HG03108 (cell line): ENCODE measurements around the gene NOL7.
A peak's percentile ranks its signal among the peaks of the same experiment; 100 is the strongest.

Source experiments
- ATAC-seq: cut with Tn5 transposase; IDR thresholded peaks from one replicate; pipeline ENCODE4 v1.9.1; 2021; ENCODE audit warnings: moderate library complexity; ENCODE audit not compliant: unreplicated experiment

The NOL7 gene

DNA sequence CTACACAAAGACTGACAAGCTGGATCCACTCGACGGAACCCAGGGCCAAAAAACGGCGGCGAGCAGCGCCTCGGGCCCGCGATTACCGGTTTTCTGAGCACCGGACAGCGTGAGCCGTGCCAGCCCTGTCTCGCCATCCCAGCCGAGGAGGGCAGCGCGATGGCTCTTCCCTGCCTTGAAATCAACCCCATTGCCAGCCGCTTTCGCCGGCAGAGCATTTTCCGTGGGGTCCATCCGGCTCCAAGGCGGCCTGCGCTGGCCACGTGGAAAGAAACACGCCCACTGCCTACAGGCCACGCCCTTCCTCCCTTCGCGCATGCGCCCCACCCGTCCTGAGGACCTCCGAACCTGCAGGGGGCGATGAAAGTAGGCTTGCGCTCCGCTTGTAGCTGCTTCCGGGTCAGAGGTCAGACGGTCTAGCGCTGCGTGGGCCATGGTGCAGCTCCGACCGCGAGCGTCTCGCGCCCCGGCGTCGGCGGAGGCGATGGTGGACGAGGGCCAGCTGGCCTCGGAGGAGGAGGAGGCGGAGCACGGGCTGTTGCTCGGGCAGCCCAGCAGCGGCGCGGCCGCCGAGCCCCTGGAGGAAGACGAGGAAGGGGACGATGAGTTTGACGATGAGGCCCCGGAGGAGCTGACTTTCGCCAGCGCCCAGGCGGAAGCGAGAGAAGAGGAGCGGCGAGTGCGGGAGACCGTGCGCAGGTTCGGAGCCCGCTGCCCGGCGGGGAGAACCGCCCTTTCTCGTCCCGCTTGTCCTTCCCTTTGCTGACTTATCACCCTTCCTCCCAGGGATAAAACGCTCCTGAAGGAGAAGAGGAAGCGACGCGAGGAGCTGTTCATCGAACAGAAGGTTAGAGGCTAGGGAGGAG lies at the start of gene NOL7:
NOL7 (plus strand) TSS at position 410 of the 866 bp plus-strand sequence; CDS start at position 434, 24 bp downstream.
- ATAC-seq = peak; percentile 91

DNA sequence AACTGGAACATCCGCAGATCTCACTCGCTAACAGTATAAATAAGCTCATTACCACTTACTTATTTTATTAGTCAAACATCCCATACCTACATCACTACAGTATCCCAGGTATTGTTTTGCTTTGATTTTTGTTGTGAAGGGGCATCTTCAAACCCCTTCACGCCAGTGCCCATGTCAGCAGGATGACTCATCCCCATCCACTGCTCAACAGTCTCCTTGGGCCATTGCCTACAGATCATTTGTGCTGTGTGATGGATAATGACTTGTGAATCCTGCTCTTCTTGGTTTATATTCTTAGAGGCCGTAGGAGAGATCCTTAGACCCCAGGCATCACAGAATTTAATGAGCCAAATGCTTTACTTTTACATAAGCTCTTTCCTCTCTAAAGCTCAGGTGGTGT lies 49.2 kb upstream of the NOL7 start:
- no peak for ATAC-seq

DNA sequence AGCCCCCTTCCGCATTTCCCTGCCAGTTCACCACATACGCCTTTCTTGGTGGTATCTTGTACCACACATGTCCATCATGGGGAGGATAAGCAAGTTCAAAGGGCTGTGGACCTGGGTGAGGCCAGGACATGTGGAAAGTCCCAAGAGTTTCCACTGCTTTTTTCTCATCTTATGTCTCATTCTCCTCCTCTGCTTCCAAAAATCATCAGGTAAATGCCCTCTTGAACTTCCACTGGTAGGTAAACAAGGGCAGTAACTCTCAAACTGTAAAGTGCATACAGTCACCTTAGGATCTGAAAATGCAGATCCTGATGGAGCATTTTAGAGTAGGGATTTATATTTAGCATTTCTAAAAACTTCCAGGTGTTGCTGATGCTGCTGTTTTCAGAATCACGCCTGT lies 48.6 kb upstream of the NOL7 start:
- ATAC-seq = no peak

DNA sequence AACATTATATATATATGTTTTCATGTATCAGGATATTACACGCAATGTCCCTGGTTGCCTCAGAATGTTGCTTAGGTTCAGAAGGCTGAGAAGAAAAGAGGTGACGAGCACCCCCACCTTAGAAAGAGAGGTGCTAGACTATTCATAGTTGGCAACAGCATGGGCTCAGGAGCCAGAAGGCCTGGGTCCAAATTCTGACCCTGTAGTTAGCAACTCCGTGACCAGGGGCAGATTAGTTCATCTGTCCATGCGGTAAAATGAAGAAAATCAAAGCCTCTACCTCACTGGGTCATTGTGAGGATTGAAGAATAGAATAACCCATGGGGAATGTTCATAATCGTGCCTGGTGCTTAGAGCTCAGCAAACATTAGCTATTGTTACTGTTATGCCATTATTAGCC lies 46.2 kb upstream of the NOL7 start:
- no peak for ATAC-seq

DNA sequence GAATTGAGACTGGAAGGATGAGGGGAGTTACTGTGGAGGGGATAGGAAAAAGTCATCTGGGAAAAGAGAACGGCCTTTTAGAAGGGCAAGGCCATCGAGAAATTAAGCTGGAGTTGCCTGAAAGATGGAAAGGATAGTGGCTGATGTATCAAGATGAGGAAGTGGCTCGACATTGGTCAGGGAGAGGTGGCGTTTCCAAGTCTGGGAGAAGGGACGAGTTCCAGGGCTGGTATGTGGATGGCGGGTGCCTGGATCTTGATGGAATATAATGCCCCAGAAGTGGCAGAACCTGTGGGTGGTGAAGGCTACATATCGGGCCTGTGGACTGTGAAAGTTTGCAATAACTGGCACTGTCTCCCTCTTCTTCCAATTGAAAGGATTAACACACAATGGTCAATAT lies 42.9 kb upstream of the NOL7 start:
- no peak for ATAC-seq

DNA sequence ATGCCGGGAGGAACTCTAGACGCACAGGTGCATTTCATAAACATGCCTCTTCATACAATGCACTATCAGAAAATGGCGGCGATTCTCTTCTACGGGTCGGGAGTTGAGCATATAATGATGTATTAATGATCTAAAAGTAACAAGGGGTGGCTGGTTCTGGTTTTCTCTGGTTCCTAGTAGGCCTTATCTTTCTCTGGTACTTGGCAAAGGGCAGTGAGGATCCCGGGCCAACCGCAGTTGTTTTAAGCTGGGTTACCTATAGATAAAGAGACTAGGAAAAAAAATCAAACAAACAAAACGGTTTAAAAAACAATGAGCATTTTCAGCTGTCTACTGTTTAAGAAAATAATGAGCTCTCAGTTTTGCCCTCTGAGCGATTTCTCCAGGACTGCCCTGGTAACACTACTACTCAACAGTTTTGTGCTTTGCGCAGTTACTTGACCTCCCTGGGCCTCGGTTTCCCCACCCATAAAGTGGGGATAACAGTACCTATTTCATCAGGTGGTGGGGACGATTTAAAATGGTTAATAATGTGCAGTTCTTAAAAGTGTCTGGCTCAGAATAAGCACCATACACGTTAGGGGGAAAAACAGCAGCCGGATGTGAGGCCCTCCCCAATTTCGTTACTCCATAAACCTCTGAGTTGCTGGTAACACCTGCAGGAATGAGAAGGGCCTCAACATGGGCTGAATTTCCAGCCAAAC lies 42.0 kb upstream of the NOL7 start:
- no peak for ATAC-seq

DNA sequence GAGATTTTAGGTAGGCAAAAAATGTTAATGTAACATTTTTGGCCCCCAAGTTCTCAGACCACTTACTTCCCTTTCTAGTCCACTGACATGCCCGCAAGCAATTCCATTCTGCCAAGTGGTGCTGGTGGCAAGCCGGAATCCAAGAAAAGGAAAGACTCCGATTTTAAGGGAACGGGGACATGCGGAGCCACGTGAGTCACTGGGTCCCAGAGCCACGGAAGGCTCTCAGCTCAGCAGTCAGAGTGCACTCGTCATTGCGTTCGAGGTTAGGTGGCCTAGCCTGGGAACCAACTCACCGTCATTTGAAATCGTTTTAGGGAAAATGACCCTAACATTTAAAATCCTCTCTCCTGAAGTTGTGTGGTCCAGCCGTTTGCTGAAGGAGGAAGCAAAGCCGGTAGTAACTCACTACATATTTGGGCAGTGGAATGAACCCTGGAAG lies 41.4 kb upstream of the NOL7 start:
- no peak for ATAC-seq

DNA sequence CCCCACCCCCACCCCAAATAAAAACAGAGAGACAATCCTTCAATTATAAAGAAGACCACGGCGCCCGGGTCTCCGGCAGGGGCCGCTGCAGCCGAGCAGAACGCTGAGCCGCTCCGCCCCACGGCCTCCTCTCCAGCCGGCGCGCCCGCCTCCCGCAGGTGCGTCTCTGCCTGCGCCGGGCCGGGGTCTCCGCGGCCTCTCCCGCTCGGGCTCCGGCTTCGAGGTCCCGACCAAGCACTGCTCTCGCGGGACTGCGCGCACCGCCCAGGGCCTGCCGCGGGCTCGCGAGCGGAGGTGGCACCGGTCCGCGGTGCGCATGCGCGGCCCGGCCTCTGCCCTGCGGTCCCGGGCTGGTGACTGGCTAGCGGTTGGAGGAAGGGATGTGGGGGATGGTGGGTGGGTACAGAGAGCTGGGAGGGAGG lies 41.0 kb upstream of the NOL7 start:
- ATAC-seq = peak; percentile 73

DNA sequence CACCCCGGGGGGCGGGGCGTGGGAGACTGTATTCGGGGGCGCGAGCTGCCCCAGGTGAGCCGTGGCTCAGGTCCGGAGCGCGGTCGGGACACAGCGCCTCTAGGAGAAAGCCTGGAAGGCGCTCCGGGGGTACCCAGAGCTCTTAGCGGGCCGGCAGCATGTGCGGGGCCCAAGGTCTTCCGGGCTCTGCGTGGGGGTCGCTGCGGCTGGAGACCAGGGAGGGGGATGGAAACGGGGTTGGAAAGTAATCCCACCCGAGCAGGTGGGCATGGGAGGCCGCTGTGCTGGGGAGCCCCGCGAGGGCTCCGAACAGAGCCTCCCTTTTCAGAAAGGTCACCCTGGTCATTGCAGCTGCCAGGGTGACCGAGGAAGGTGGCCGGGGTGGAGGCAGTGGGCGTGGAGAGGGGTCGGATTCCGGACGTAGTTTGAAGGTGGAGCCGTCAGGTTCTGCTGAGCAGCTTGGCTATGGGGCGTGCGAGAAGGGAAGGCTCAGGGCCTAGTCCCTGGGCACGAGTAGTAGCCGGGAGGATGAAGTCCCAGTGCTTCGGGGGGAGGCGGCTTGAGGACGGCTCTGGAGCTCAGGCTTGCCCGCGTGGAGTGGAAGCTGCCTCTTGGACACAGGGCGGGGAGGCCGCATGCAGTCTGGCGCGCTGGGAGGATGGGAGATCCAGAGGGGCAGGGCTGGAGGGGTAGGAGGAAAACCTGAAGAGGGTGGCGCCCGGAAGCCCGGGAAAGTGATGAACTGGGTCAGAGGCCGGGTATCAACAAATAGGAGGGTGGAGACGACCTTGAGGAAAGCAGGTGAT lies 40.4 kb upstream of the NOL7 start, which contains the start of gene SIRT5:
SIRT5 (plus strand) TSS at position 31 of the 806 bp plus-strand sequence. CDS start 9,510 bp downstream, outside the sequence.
- peak; percentile 49 for ATAC-seq

DNA sequence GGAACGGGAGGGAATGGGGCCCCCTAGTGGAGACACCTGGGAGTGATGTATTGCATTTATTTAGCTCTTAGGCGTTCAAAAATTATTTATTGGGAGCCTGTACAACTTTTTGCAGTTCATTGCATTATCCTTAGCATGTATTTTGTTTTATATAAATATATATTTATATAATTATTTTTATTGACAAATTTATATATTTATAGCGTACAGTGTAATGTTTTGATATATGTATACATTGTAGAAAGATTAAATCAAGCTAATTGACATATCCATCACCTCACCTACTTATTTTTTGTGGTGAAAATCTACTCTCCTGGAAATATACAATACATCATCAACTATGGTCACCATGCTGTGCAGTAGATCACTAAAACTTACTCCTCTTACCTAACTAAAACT lies 39.8 kb upstream of the NOL7 start:
- ATAC-seq = no peak

DNA sequence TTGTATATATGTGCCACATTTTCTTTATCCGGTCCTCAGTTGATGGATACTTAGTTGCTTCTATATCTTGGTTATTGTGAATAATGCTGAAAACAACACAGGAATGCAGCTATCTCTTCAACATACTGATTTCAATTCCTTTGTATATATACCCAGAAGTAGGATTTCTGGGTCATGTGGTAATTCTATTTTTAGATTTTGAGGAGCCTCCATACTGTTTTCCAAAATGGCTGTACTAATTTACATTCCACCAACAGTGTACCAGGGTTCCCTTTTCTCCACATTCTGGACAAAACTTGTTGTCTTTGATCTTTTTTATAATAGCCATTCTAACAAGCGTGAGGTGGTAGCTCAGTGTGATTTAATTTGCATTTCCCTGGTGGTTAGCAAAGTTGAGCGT lies 39.1 kb upstream of the NOL7 start:
- no peak for ATAC-seq

DNA sequence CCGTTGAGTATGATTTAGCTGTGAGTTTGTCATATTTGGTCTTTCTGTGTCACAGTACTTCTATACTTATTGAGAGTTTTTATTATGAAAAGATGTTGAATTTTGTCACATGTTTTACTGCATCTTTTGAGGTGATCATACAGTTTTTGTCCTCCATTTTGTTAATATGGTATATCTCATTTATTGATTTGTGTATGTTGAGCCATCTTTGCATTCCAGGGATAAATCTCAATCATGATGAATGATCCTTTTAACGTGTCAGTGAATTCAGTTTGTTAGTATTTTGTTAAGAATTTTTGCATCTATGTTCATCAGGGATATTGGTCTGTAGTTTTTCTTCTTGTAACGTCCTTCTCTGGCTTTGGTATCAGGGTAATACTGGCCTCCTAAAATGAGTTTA lies 37.2 kb upstream of the NOL7 start:
- no peak for ATAC-seq

DNA sequence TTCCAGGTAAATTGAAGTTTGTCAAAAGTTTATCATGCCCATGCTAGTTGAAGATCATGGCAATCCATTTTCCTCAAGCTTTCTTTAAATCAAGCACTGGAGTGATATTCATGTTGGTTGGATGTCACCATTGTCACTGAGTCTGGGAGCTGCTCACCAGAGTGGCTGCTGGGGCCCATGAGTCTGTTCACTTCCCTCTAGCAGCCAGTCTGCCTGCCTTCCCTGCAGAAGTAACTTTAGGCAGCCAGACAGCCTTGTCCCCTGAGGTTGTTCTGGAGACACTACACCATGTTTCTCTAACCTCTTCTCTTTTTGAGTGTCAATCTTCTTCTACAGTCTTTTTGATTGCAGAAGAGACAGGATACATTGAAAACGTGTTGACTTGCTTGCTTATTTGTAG lies 35.2 kb upstream of the NOL7 start:
- no peak for ATAC-seq

DNA sequence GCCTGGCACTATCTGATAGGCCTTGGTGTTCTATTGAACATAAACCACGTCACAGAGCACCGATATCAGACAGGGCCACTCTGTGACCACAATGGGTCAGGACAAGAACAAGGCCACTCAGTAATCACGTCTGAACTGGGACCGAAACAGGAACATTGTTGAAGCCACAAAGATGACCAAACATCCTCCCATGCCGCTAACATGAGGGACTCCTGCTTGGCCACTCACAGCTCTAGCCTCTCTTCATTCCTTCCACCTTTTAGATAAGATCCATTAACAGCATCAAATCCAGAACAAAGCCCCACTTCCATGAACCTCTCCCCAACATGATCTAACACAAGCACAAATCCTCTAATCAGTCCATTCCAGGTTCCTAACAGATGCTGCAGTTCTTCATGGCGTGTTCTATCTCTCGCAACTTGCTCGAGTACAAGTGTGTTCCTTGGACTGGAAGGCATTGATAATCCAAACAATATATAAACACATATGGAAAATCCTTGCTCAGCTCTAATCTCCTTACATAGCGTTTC lies 33.4 kb upstream of the NOL7 start:
- no peak for ATAC-seq

DNA sequence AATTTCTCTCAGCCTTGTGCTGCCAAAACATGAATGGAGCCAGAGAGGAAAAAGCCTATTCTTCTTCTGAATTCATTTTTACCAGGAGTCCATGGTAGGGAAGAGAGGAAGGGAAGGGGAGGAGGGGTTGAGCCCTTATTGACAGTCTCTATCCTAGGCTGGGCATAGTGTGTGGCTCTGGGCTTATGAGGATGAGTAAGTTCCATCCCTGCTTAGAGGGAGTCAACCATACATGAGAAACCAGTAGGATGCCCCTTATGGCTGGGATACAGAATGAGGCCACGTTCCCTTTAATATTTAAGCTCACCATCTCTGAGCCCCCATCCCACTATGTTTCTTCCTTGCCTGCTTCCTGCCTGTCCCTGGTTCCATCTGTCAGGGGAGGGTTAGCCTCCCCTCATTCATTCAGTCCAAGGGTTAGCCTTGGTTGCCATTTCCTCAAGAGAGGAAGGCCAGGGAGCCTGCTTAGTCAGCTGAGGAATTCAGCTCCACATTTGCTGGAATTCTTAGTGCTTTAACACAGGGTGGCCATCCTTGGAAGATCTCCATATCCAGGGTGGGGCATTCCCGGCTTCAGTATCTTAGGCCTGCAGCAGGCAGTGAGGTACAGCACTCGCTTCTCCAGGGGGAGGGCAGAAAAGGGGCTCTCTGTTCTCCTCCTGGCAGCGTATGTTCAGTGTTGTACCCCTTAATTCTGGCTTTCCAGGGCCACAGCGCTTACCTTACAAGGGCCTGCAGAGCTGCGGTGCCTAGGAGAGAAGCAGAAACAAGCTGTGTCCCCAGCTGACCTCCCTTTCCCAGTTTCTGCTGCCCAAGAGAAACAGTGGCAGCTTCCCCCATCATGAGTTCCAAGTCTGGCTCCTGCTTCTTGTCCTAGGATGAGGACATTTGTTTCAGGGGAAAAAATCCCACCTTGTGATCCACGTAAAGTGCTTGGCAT lies 28.3 kb upstream of the NOL7 start:
- no peak for ATAC-seq

DNA sequence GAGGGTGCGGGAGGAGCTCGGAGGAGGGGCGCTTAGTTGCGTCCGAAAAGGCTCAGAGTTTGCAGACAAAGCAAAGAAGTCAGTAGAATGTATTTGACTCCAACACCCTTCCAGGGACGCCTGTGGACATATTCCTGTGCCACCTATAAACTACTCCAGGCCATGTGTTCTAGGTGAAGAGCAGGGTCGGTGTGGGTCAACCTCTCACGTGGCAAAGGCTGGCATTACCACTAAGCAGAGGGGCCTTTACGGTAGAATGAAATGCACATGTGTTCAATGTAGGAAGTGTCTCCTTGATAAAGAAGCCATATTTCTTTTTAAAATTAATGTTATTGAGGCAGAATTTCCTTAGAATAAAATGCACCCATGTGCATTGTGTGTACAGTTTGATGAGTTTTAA lies 25.3 kb upstream of the NOL7 start:
- no peak for ATAC-seq

DNA sequence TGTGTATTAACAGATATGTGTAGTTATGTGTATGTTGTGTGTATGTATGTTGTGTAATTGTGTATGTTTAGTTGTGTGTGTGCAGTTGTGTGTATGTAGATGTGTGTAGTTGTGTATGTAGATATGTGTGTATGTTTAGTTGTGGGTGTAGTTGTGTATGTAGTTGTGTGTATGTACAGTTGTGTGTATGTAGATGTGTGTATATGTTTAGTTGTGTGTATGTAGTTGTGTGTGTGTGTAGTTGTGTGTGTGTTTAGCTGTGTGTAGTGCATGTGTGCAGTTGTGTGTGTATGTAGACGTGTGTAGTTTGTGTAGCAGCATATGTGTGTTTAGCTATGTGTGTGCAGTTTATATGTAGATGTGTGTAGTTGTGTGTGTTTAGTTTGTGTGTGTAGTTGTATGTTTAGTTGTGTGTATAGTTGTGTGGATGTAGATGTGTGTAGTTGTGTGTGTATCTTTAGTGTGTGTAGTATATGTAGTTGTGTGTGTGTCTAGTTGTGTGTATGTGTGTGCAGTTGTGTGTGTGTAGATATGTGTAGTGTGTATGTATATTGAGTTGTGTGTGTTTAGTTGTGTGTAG lies 24.5 kb upstream of the NOL7 start:
- ATAC-seq = no peak

DNA sequence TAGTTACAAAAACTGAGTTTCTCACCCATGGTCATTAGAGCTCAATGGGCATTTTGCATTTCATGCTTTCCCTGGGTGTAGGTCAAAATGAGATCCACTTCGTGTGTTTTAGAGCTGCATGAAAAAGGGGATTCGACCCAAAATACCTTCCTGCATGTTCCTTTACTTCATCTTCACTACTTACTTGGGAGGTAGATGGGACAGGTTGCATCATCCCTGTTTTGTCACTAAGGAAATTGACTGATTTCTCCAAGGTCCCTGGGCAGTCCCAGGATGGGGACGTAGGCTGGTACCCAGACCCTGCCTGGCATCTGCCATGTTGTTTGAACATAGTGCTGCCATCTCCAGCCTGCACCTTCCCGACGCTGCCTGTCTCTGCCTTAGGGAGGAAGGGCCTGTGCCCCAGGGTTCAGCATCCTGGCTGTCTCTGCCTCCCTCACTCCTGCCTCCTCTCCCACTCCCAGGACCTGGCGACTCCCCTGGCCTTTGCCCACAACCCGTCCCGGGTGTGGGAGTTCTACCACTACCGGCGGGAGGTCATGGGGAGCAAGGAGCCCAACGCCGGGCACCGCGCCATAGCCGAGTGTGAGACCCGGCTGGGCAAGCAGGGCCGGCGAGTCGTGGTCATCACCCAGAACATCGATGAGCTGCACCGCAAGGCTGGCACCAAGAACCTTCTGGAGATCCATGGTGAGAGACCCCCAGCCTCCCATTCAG lies 23.8 kb upstream of the NOL7 start:
- ATAC-seq = no peak

DNA sequence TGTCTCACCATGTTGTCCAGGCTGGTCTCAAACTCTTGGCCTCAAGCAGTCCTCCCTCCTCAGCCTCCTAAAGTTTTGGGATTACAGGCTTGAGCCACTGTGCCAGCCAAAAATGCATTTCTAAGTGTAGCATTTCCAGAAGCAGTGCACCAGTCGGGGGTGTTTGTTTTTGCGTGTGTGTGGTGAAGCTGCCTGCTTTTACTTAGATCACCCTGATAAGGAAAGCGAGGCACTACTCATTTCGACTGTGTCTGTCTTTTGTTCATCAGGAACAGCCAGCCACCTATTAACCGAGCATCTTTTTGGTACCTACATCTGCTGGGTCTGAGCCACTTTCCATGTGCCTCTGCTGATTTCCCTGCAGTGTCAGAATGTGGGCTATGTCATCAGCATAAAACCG lies 22.0 kb upstream of the NOL7 start:
- no peak for ATAC-seq
